Gastrocnemius medialis (tissue), 4 donors: ENCODE results near the gene IL1F10.

Source experiments
- CTCF ChIP-seq, 5 experiments: fragments of 450-650 bp in 3 of 5; fragments of 200-600 bp in 2 of 5; sonication (generic) in 2 of 5; IDR thresholded peaks in 4 of 5; conservative IDR thresholded peaks in 1 of 5; 1 replicate in 4 of 5; 2 replicates in 1 of 5; pipeline ENCODE4 v1.5.1; 2016 to 2019; ENCODE audit warnings: antibody characterized with exemption in 5 of 5, mild to moderate bottlenecking in 3 of 5, moderate library complexity in 3 of 5
- POLR2A ChIP-seq, 2 donors: fragments of 450-650 bp; IDR thresholded peaks; one replicate each; pipeline ENCODE4 v1.6.1; 2017; ENCODE audit warnings: antibody characterized with exemption in 2 of 2, mild to moderate bottlenecking in 2 of 2, moderate library complexity in 2 of 2

GRCh38 chr2:113025737-113026136 is 42.0 kb upstream of the IL1F10 start:
- TF ChIP-seq POLR2A (IDR thresholded peaks at IDR 0.05) (no peak), CTCF (IDR thresholded peaks at IDR 0.05 in 4 of 5, conservative IDR thresholded peaks at IDR 0.05 in 1 of 5) (no peak)
